Large intestine (tissue), 1 donor: ENCODE results near the gene OSMR. TPM values are rescaled to one million over a fixed set of nuclear protein-coding genes. Genes with fewer than 3 reads are reported as not detected.

Experiments
- polyA plus RNA-seq: library from polyadenylated mRNA; unstranded; fragments of 120-200 nt; gene quantifications from one replicate; pipeline ENCODE4 v1.2.1, GENCODE V29; 2013

Gene OSMR
- polyA plus RNA-seq, 1 donor, result 5.9 TPM

Other genes starting within 250 kb of the OSMR start
- 20.2 TPM for gene RICTOR, start 228.4 kb downstream of the OSMR start, polyA plus RNA-seq